ENCODE results near the gene GLIPR1.
"Not testable (repeated sequence)": the region's sequence is repeated elsewhere in the genome, so short reads cannot be mapped to it uniquely, and the experiment has no call there.

The GLIPR1 gene

GRCh38 chr12:75508159-75508558 lies 27.6 kb downstream of the GLIPR1 start:
- in situ Hi-C loops (cut with HindIII; ENCODE audit: low sequenced_read_pairs) = no loop called here

- in situ Hi-C loops (cut with HindIII; ENCODE audit: low sequenced_read_pairs) = no loop called here
Measured at GRCh38 chr12:75509621-75510020, 29.1 kb downstream of the GLIPR1 start.

- in situ Hi-C loops (cut with HindIII; ENCODE audit: low sequenced_read_pairs) = no loop called here
Measured at GRCh38 chr12:75511116-75512048, 30.8 kb downstream of the GLIPR1 start, which contains the start of gene KRR1. Gene KRR1 (minus strand): TSS chr12:75511609. CDS start chr12:75511597, 12 bp downstream.

GRCh38 chr12:75521224-75521623 lies 40.7 kb downstream of the GLIPR1 start:
- in situ Hi-C loops (cut with HindIII; ENCODE audit: low sequenced_read_pairs) = not testable (repeated sequence)

GRCh38 chr12:75522124-75522523 lies 41.6 kb downstream of the GLIPR1 start:
- in situ Hi-C loops (cut with HindIII; ENCODE audit: low sequenced_read_pairs) = not testable (repeated sequence)

GRCh38 chr12:75525263-75525662 lies 44.7 kb downstream of the GLIPR1 start:
- in situ Hi-C loops (cut with HindIII; ENCODE audit: low sequenced_read_pairs) = loop anchor here (25.0 kb wide), 1 partner anchor 512 kb away; the partner anchor contains the start of gene PHLDA1

- in situ Hi-C loops (cut with HindIII; ENCODE audit: low sequenced_read_pairs) = loop anchor here (25.0 kb wide), 1 partner anchor 510 kb away; the partner anchor contains the start of gene PHLDA1
Measured at GRCh38 chr12:75526655-75527511, 46.3 kb downstream of the GLIPR1 start.

- in situ Hi-C loops (cut with HindIII; ENCODE audit: low sequenced_read_pairs) = loop anchor here (25.0 kb wide), 1 partner anchor 509 kb away; the partner anchor contains the start of gene PHLDA1
Measured at GRCh38 chr12:75528272-75528671, 47.7 kb downstream of the GLIPR1 start.

GRCh38 chr12:75528692-75529091 lies 48.1 kb downstream of the GLIPR1 start:
- in situ Hi-C loops (cut with HindIII; ENCODE audit: low sequenced_read_pairs) = loop anchor here (25.0 kb wide), 1 partner anchor 509 kb away; the partner anchor contains the start of gene PHLDA1

- in situ Hi-C loops (cut with HindIII; ENCODE audit: low sequenced_read_pairs) = loop anchor here (25.0 kb wide), 1 partner anchor 508 kb away; the partner anchor contains the start of gene PHLDA1
Measured at GRCh38 chr12:75529316-75529715, 48.8 kb downstream of the GLIPR1 start.

GRCh38 chr12:75529826-75530225 lies 49.3 kb downstream of the GLIPR1 start:
- in situ Hi-C loops (cut with HindIII; ENCODE audit: low sequenced_read_pairs) = loop anchor here (25.0 kb wide), 1 partner anchor 507 kb away; the partner anchor contains the start of gene PHLDA1

- in situ Hi-C loops (cut with HindIII; ENCODE audit: low sequenced_read_pairs) = loop anchor here (25.0 kb wide), 1 partner anchor 504 kb away; the partner anchor contains the start of gene PHLDA1
Measured at GRCh38 chr12:75533239-75533638, 52.7 kb downstream of the GLIPR1 start.

GRCh38 chr12:75539889-75540288 lies 59.3 kb downstream of the GLIPR1 start:
- in situ Hi-C loops (cut with HindIII; ENCODE audit: low sequenced_read_pairs) = loop anchor here (5.0 to 25.0 kb wide), 3 partner anchors 57 to 497 kb away; partner anchors contain the start of gene PHLDA1

GRCh38 chr12:75542942-75543341 lies 62.4 kb downstream of the GLIPR1 start:
- in situ Hi-C loops (cut with HindIII; ENCODE audit: low sequenced_read_pairs) = loop anchor here (5.0 to 25.0 kb wide), 3 partner anchors 54 to 494 kb away; partner anchors contain the start of gene PHLDA1

GRCh38 chr12:75543529-75543928 lies 63.0 kb downstream of the GLIPR1 start:
- in situ Hi-C loops (cut with HindIII; ENCODE audit: low sequenced_read_pairs) = loop anchor here (5.0 to 25.0 kb wide), 3 partner anchors 54 to 494 kb away; partner anchors contain the start of gene PHLDA1

GRCh38 chr12:75545636-75546035 lies 65.1 kb downstream of the GLIPR1 start:
- in situ Hi-C loops (cut with HindIII; ENCODE audit: low sequenced_read_pairs) = loop anchor here (25.0 kb wide), 1 partner anchor 492 kb away; the partner anchor contains the start of gene PHLDA1

- in situ Hi-C loops (cut with HindIII; ENCODE audit: low sequenced_read_pairs) = loop anchor here (25.0 kb wide), 1 partner anchor 488 kb away; the partner anchor contains the start of gene PHLDA1
Measured at GRCh38 chr12:75548879-75549278, 68.3 kb downstream of the GLIPR1 start.

GRCh38 chr12:75549989-75550388 lies 69.4 kb downstream of the GLIPR1 start:
- in situ Hi-C loops (cut with HindIII; ENCODE audit: low sequenced_read_pairs) = loop anchor here (25.0 kb wide), 1 partner anchor 487 kb away; the partner anchor contains the start of gene PHLDA1

- in situ Hi-C loops (cut with HindIII; ENCODE audit: low sequenced_read_pairs) = no loop called here
Measured at GRCh38 chr12:75550401-75551240, 70.1 kb downstream of the GLIPR1 start.
